WTC11 (cell line): Measurements from ENCODE around the gene MDGA2. TPM values are rescaled to one million over a fixed set of nuclear protein-coding genes. Genes with fewer than 3 reads are reported as not detected.

Source experiments
- ATAC-seq: fragments of 200-7000 bp; cut with Tn5 transposase; 2 replicates; pipeline ENCODE4 v1.10.0; 2021; ENCODE audit warnings: mild to moderate bottlenecking, moderate library complexity
- CTCF ChIA-PET: fragments of 300-600 bp; sonication (Branson Sonifier 250); formaldehyde crosslinking; loops from one replicate; lab custom pipeline; 2021; ENCODE audit warnings: antibody characterized with exemption; lab: Charles Lee
- POLR2A ChIA-PET: fragments of 350-600 bp; sonication (Branson Sonifier 250); formaldehyde crosslinking; loops from one replicate; lab custom pipeline; 2021; ENCODE audit warnings: antibody characterized with exemption; lab: Charles Lee
- DNase-seq: peaks from one replicate; pipeline ENCODE4 v3.0.0; 2021; ENCODE audit warnings: low spot score
- H3K27ac Mint-ChIP-seq: 2 replicates; pipeline ENCODE4 v1.8.0; 2021; ENCODE audit warnings: mixed read lengths
- H3K27me3 Mint-ChIP-seq: 2 replicates; pipeline ENCODE4 v1.8.0; 2021; ENCODE audit warnings: low read depth, mild to moderate bottlenecking, moderate library complexity, mixed read lengths
- H3K36me3 Mint-ChIP-seq: 2 replicates; pipeline ENCODE4 v1.8.0; 2021; ENCODE audit warnings: mixed read lengths
- H3K4me1 Mint-ChIP-seq: 2 replicates; pipeline ENCODE4 v1.8.0; 2022; ENCODE audit warnings: mixed read lengths
- H3K4me3 Mint-ChIP-seq: 2 replicates; pipeline ENCODE4 v1.8.0; 2021; ENCODE audit warnings: mild to moderate bottlenecking, moderate library complexity, mixed read lengths
- H3K9me3 Mint-ChIP-seq: 2 replicates; pipeline ENCODE4 v1.8.0; 2021; ENCODE audit warnings: mixed read lengths
- CBFB ChIP-seq: sonication (generic); formaldehyde crosslinking; IDR thresholded peaks from 2 replicates; pipeline ENCODE4 v1.8.1; 2022; ENCODE audit warnings: mild to moderate bottlenecking, low read depth, missing genetic modification reagents
- CREB1 ChIP-seq: sonication (generic); formaldehyde crosslinking; IDR thresholded peaks from 2 replicates; pipeline ENCODE4 v1.8.0; 2023; ENCODE audit warnings: mild to moderate bottlenecking, missing genetic modification reagents
- EMX1 ChIP-seq: fragments of 250-450 bp; sonication (Bioruptor Pico); IDR thresholded peaks from 2 replicates; pipeline ENCODE4 v1.8.0; 2021; ENCODE audit warnings: mild to moderate bottlenecking
- GRHL2 ChIP-seq: fragments of 250-450 bp; sonication (Bioruptor Pico); IDR thresholded peaks from 2 replicates; pipeline ENCODE4 v1.8.0; 2022; ENCODE audit warnings: mild to moderate bottlenecking, moderate library complexity; ENCODE audit not compliant: insufficient replicate concordance, severe bottlenecking
- JAZF1 ChIP-seq: fragments of 250-450 bp; sonication (Bioruptor Pico); IDR thresholded peaks from 2 replicates; pipeline ENCODE4 v1.9.0; 2021; ENCODE audit warnings: moderate library complexity, mild to moderate bottlenecking, inconsistent platforms
- JUN ChIP-seq: sonication (generic); formaldehyde crosslinking; IDR thresholded peaks from 2 replicates; pipeline ENCODE4 v1.8.0; 2023; ENCODE audit warnings: mild to moderate bottlenecking, missing genetic modification reagents
- MYBL2 ChIP-seq: sonication (generic); formaldehyde crosslinking; IDR thresholded peaks from 2 replicates; pipeline ENCODE4 v1.8.1; 2023; ENCODE audit warnings: mild to moderate bottlenecking, moderate library complexity, missing genetic modification reagents
- NFYB ChIP-seq: sonication (generic); formaldehyde crosslinking; conservative IDR thresholded peaks from 2 replicates; pipeline ENCODE4 v1.8.0; 2022; ENCODE audit warnings: low read depth, missing genetic modification reagents
- RELA ChIP-seq: sonication (generic); formaldehyde crosslinking; IDR thresholded peaks from 2 replicates; pipeline ENCODE4 v1.8.1; 2022; ENCODE audit warnings: missing genetic modification reagents, mild to moderate bottlenecking, borderline replicate concordance
- SMAD4 ChIP-seq: sonication (generic); formaldehyde crosslinking; IDR thresholded peaks from 2 replicates; pipeline ENCODE4 v1.8.0; 2022; ENCODE audit warnings: mild to moderate bottlenecking, missing genetic modification reagents
- SP1 ChIP-seq: sonication (generic); formaldehyde crosslinking; conservative IDR thresholded peaks from 2 replicates; pipeline ENCODE4 v1.8.1; 2022; ENCODE audit warnings: missing genetic modification reagents
- ZNF263 ChIP-seq: sonication (generic); formaldehyde crosslinking; IDR thresholded peaks from 2 replicates; pipeline ENCODE4 v1.8.1; 2022; ENCODE audit warnings: low read depth, mild to moderate bottlenecking, moderate library complexity, missing genetic modification reagents
- ZNF416 ChIP-seq: fragments of 250-450 bp; sonication (Bioruptor Pico); IDR thresholded peaks from 2 replicates; pipeline ENCODE4 v1.9.0; 2021; ENCODE audit warnings: mild to moderate bottlenecking, inconsistent platforms
- ZNF423 ChIP-seq: fragments of 250-450 bp; sonication (Bioruptor Pico); IDR thresholded peaks from 2 replicates; pipeline ENCODE4 v2.1.2; 2022; ENCODE audit warnings: mild to moderate bottlenecking, moderate library complexity
- ZNF671 ChIP-seq: fragments of 250-450 bp; sonication (Bioruptor Pico); IDR thresholded peaks from 2 replicates; pipeline ENCODE4 v1.8.0; 2021; ENCODE audit warnings: mild to moderate bottlenecking
- total RNA-seq: library from RNA; stranded (reverse); gene quantifications from 3 replicates; pipeline ENCODE4 v1.2.3, GENCODE V29; 2021
- TF ChIP-seq, protein P1 (sequence below): sonication (generic); formaldehyde crosslinking; IDR thresholded peaks from 2 replicates; pipeline ENCODE4 v1.8.0; 2022; ENCODE audit warnings: mild to moderate bottlenecking, missing genetic modification reagents
- TF ChIP-seq, protein P2 (sequence below): sonication (generic); formaldehyde crosslinking; IDR thresholded peaks from 2 replicates; pipeline ENCODE4 v1.8.0; 2022; ENCODE audit warnings: missing genetic modification reagents
- TF ChIP-seq, protein P3 (sequence below): sonication (generic); formaldehyde crosslinking; IDR thresholded peaks from 2 replicates; pipeline ENCODE4 v1.8.0; 2022; ENCODE audit warnings: mild to moderate bottlenecking, missing genetic modification reagents
- TF ChIP-seq, protein P4 (sequence below): sonication (generic); formaldehyde crosslinking; IDR thresholded peaks from 2 replicates; pipeline ENCODE4 v1.8.0; 2023; ENCODE audit warnings: missing genetic modification reagents
- TF ChIP-seq, protein P5 (sequence below): sonication (generic); formaldehyde crosslinking; IDR thresholded peaks from 2 replicates; pipeline ENCODE4 v1.8.1; 2023; ENCODE audit warnings: mild to moderate bottlenecking, missing genetic modification reagents
- TF ChIP-seq, protein P6 (sequence below): sonication (generic); formaldehyde crosslinking; conservative IDR thresholded peaks from 2 replicates; pipeline ENCODE4 v1.8.1; 2022; ENCODE audit warnings: mild to moderate bottlenecking, missing genetic modification reagents
- TF ChIP-seq, protein P7 (sequence below): sonication (generic); formaldehyde crosslinking; IDR thresholded peaks from 2 replicates; pipeline ENCODE4 v1.8.1; 2023; ENCODE audit warnings: mild to moderate bottlenecking, missing genetic modification reagents, moderate library complexity
- TF ChIP-seq, protein P8 (sequence below): fragments of 250-450 bp; sonication (Bioruptor Pico); IDR thresholded peaks from 2 replicates; pipeline ENCODE4 v1.9.0; 2021; ENCODE audit warnings: mild to moderate bottlenecking

Gene MDGA2
- total RNA-seq, 1 experiment from 2014 or later, result 4.9 TPM

DNA sequence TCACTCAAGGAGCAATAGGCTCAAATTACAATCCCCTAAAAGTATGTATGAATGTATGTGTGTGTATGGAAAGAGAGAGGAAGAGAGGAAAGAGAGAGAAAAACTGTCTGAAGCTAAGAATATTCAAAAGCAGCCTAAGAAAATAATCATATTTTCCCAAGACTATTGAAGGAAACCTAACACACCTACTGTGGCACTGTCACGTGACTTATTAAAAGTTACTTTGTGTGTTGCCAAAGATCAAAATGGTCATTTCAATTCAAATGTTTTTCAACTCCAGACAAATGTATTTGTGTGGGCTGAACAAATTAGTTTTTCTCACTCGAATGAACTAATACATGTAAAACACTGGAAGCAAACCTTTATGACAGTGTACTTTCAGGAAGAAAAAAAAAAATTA, 654.9 kb downstream of the MDGA2 start (continued):
- TF ChIP-seq, protein P1, sequence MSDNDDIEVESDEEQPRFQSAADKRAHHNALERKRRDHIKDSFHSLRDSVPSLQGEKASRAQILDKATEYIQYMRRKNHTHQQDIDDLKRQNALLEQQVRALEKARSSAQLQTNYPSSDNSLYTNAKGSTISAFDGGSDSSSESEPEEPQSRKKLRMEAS (CRISPR knock-in tag), result no peak

DNA sequence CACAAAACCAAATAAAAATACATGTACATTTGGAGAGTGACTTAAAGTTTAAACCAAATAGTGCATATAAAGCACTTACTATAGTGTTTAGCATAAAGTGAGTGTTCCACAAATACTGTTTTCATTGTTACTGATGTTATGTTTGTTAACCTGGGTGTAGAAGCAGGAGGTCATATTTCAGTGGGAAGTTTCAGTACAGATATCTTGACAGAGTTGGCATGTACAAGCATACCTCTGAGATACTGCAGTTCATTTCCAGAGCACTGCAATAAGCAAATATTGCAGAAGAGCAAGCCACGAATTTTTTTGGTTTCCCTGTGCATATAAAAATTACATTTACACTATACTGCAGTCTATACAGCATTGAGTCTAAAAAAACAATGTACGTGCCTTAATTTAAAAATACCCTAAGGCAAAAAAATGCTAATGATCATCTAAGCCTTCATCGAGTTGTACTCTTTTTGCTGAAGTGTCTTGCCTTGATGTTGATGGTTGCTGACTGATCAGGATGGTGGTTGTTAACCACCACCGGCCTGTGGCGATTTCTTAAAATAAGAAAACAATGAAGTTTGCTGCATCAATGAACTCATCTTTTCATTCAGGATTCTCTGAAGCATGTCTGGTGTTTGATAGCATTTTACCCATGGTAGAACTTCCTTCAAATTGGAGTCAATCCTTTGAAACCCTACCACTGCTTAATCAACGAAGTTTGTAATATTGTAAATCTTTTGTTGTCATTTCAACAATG, 662.7 kb downstream of the MDGA2 start:
- H3K27ac Mint-ChIP-seq, result no peak overlapping the region
- POLR2A ChIA-PET, result no interaction called here
- no peak overlapping the region for H3K4me3 Mint-ChIP-seq
- no peaks in the 10 kb centered on the region for H3K27me3 Mint-ChIP-seq
- TF ChIP-seq RELA (CRISPR knock-in tag), result no peak
- TF ChIP-seq MYBL2, result no peak
- TF ChIP-seq CREB1 (CRISPR knock-in tag), result no peak
- TF ChIP-seq, protein P2, sequence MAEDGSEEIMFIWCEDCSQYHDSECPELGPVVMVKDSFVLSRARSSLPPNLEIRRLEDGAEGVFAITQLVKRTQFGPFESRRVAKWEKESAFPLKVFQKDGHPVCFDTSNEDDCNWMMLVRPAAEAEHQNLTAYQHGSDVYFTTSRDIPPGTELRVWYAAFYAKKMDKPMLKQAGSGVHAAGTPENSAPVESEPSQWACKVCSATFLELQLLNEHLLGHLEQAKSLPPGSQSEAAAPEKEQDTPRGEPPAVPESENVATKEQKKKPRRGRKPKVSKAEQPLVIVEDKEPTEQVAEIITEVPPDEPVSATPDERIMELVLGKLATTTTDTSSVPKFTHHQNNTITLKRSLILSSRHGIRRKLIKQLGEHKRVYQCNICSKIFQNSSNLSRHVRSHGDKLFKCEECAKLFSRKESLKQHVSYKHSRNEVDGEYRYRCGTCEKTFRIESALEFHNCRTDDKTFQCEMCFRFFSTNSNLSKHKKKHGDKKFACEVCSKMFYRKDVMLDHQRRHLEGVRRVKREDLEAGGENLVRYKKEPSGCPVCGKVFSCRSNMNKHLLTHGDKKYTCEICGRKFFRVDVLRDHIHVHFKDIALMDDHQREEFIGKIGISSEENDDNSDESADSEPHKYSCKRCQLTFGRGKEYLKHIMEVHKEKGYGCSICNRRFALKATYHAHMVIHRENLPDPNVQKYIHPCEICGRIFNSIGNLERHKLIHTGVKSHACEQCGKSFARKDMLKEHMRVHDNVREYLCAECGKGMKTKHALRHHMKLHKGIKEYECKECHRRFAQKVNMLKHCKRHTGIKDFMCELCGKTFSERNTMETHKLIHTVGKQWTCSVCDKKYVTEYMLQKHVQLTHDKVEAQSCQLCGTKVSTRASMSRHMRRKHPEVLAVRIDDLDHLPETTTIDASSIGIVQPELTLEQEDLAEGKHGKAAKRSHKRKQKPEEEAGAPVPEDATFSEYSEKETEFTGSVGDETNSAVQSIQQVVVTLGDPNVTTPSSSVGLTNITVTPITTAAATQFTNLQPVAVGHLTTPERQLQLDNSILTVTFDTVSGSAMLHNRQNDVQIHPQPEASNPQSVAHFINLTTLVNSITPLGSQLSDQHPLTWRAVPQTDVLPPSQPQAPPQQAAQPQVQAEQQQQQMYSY (CRISPR knock-in tag), result no peak
- TF ChIP-seq EMX1, result no peak
- TF ChIP-seq CBFB (CRISPR knock-in tag), result no peak
- no peak for TF ChIP-seq ZNF671 (CRISPR knock-in tag)
- TF ChIP-seq, protein P3, sequence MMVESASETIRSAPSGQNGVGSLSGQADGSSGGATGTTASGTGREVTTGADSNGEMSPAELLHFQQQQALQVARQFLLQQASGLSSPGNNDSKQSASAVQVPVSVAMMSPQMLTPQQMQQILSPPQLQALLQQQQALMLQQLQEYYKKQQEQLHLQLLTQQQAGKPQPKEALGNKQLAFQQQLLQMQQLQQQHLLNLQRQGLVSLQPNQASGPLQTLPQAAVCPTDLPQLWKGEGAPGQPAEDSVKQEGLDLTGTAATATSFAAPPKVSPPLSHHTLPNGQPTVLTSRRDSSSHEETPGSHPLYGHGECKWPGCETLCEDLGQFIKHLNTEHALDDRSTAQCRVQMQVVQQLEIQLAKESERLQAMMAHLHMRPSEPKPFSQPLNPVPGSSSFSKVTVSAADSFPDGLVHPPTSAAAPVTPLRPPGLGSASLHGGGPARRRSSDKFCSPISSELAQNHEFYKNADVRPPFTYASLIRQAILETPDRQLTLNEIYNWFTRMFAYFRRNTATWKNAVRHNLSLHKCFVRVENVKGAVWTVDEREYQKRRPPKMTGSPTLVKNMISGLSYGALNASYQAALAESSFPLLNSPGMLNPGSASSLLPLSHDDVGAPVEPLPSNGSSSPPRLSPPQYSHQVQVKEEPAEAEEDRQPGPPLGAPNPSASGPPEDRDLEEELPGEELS (CRISPR knock-in tag), result no peak
- TF ChIP-seq, protein P4, sequence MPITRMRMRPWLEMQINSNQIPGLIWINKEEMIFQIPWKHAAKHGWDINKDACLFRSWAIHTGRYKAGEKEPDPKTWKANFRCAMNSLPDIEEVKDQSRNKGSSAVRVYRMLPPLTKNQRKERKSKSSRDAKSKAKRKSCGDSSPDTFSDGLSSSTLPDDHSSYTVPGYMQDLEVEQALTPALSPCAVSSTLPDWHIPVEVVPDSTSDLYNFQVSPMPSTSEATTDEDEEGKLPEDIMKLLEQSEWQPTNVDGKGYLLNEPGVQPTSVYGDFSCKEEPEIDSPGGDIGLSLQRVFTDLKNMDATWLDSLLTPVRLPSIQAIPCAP (CRISPR knock-in tag), result no peak
- no peak for TF ChIP-seq SP1 (CRISPR knock-in tag)
- no peak for TF ChIP-seq NFYB
- TF ChIP-seq JAZF1, result no peak
- TF ChIP-seq ZNF416, result no peak
- ATAC-seq (no peak), DNase-seq (no peak)
- H3K9me3 Mint-ChIP-seq, result peaks cover 7% of the 10 kb centered on the region; the same call in 1 of the 2 replicates
- CTCF ChIA-PET, result no interaction called here
- H3K4me1 Mint-ChIP-seq, result peaks cover 8% of the 10 kb centered on the region
- H3K36me3 Mint-ChIP-seq, result no peaks in the 10 kb centered on the region; the same call in 1 of the 2 replicates

DNA sequence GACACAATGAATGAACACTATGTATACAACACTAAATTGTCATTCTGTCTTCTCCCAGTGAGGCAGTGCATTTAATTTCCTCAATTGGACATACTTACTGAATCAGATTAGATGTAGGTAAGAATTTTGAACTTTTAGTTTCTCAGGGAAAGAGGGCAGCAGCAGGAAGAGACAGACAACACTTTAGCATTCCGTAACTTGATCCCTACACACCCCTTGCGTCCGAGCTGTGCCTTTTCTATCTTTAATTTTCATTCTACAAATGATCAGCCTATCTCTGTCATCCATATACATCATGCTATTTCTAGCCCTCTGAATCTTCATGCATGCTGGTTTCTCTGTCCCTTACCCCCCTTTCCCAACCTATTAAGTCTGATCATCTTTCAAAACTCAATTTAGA, 665.8 kb downstream of the MDGA2 start:
- H3K36me3 Mint-ChIP-seq, result no peaks in the 10 kb centered on the region
- H3K27ac Mint-ChIP-seq, result no peak overlapping the region; the same call in 1 of the 2 replicates
- DNase-seq (no peak), ATAC-seq (peak; percentile 61)
- H3K4me1 Mint-ChIP-seq, result peaks cover 8% of the 10 kb centered on the region
- H3K4me3 Mint-ChIP-seq, result no peak overlapping the region
- H3K27me3 Mint-ChIP-seq, result no peaks in the 10 kb centered on the region
- CTCF ChIA-PET, result no interaction called here
- POLR2A ChIA-PET, result no interaction called here
- peaks cover 5% of the 10 kb centered on the region; the same call in 1 of the 2 replicates for H3K9me3 Mint-ChIP-seq
- no peak for TF ChIP-seq ZNF263 (CRISPR knock-in tag)
- TF ChIP-seq ZNF416, result no peak
- TF ChIP-seq, protein P5, sequence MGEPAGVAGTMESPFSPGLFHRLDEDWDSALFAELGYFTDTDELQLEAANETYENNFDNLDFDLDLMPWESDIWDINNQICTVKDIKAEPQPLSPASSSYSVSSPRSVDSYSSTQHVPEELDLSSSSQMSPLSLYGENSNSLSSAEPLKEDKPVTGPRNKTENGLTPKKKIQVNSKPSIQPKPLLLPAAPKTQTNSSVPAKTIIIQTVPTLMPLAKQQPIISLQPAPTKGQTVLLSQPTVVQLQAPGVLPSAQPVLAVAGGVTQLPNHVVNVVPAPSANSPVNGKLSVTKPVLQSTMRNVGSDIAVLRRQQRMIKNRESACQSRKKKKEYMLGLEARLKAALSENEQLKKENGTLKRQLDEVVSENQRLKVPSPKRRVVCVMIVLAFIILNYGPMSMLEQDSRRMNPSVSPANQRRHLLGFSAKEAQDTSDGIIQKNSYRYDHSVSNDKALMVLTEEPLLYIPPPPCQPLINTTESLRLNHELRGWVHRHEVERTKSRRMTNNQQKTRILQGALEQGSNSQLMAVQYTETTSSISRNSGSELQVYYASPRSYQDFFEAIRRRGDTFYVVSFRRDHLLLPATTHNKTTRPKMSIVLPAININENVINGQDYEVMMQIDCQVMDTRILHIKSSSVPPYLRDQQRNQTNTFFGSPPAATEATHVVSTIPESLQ (CRISPR knock-in tag), result no peak
- TF ChIP-seq, protein P4 (CRISPR knock-in tag), result no peak
- TF ChIP-seq EMX1, result no peak
- TF ChIP-seq MYBL2, result no peak
- TF ChIP-seq JUN (CRISPR knock-in tag), result no peak
- TF ChIP-seq, protein P6, sequence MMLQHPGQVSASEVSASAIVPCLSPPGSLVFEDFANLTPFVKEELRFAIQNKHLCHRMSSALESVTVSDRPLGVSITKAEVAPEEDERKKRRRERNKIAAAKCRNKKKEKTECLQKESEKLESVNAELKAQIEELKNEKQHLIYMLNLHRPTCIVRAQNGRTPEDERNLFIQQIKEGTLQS (CRISPR knock-in tag), result no peak
- TF ChIP-seq SMAD4 (CRISPR knock-in tag), result no peak
- TF ChIP-seq ZNF423, result no peak
- TF ChIP-seq, protein P7, sequence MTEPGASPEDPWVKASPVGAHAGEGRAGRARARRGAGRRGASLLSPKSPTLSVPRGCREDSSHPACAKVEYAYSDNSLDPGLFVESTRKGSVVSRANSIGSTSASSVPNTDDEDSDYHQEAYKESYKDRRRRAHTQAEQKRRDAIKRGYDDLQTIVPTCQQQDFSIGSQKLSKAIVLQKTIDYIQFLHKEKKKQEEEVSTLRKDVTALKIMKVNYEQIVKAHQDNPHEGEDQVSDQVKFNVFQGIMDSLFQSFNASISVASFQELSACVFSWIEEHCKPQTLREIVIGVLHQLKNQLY, result no peak
- no peak for TF ChIP-seq GRHL2
- TF ChIP-seq, protein P8, sequence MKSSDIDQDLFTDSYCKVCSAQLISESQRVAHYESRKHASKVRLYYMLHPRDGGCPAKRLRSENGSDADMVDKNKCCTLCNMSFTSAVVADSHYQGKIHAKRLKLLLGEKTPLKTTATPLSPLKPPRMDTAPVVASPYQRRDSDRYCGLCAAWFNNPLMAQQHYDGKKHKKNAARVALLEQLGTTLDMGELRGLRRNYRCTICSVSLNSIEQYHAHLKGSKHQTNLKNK (CRISPR knock-in tag), result no peak
